GM20431 (cell line): ENCODE data around the gene EIF3B.
"Not testable (repeated sequence)": the region's sequence is repeated elsewhere in the genome, so short reads cannot be mapped to it uniquely, and the experiment has no call there.

ENCODE experiments used
- in situ Hi-C: fragments of 300-500 bp; cut with MseI, MboI; formaldehyde crosslinking; loops from one replicate; pipeline ENCODE4 v1.15.0; 2020; ENCODE audit warnings: low sequenced_read_pairs; ENCODE audit not compliant: unreplicated experiment

EIF3B gene

DNA sequence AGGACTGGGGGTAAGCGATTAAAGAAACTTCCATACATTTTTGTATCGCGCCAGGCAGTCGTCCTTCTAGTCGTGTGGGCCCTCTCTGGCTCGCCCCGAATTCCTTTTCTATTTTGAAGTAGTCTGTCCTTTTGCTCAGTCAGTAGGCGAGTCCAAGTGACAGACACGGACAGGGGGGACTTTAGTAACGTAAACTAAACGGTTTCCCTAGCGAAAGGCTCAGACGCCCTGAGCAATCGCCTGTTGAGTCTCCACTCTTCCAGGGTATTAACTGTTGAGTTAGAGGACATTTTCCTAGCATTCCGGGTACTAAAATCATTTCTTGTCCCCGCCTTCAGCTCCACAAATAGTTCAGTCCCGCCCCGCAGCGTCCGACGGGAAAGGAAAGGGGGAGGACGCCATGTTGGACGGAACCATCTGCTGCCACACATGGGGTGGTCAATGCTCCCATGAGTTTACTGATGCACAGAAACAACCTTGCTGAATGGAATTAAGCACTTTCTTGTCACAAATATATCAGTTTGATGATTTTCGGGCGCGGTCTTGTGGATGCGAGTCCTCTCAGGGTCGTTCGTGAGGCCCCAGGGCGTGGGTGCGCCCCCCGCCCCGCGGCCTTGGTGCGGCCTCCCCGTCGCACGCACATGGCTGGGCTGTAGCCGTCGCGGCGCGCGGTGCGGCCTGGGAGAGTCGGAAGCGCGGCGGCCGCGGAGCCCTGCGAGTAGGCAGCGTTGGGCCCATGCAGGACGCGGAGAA lies at the start of gene EIF3B:
TSS of gene EIF3B (plus strand) at position 642 of the 753 bp plus-strand sequence. CDS start at position 737, 95 bp downstream.
- in situ Hi-C loops = loop anchor here (25.0 kb wide), 1 partner anchor 792 kb away; the partner anchor contains the start of genes PSMG3 and TMEM184A

DNA sequence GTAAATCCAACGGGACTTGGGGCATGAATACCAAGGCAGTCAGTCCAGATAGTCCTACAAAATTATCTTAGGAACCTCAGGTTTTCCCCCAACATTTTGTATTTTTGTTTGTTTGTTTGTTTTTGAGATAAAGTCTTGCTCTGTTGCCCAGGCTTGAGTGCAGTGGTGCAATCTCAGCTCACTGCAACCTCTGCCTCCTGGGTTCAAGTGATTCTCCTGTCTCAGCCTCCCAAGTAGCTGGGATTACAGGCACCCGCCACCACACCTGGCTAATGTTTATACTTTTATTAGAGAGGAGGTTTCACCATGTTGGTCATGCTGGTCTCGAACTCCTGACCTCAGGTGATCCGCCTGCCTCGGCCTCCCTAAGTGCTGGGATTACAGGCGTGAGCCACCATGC lies 49.4 kb upstream of the EIF3B start:
- in situ Hi-C loops = not testable (repeated sequence)

GRCh38 chr7:2306688-2307087 lies 47.9 kb upstream of the EIF3B start:
- in situ Hi-C loops = no loop called here

- in situ Hi-C loops = no loop called here
Observed at GRCh38 chr7:2307690-2308107, 46.9 kb upstream of the EIF3B start.

GRCh38 chr7:2309889-2310331 lies 44.7 kb upstream of the EIF3B start:
- in situ Hi-C loops = no loop called here

- in situ Hi-C loops = no loop called here
Observed at GRCh38 chr7:2312267-2312929, 42.2 kb upstream of the EIF3B start.

GRCh38 chr7:2313450-2314208 lies 41.0 kb upstream of the EIF3B start:
- in situ Hi-C loops = no loop called here

DNA sequence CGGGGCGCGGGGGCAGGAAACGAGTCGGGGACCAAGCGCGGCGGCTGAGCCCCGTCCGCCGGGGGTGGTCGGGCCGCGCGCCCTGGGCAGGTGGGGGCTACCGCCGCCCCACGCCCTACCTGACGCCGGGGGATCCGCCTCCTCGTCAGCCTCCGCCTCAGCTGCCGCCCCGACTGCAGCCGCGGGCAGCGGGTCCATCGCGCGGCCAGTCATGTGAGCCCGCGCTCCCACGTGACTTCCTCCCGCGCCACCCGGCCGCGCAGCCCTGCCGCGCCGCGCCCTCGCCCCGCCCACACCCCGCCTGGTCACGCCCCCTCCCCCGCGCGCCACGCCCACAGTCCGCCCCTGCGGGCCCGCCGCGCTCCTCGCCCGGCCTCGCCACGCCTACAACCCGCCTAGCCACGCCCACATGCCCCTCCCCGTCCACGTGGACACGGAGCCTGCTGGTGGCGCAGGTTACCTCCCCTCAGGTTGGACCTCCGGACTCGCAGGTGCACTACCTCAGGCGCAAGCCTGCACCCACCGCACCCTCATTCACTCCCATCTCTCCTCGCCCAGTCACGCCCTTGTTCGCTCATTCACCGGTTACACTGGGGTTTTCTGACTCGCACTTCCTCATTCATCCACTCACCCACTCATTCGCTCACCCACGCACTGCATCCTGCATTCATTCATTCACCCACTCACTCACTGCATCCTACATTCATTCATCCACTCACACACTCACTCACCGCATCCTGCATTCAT lies 40.2 kb upstream of the EIF3B start, which contains the start of gene SNX8:
TSS of gene SNX8 (minus strand) at position 233 of the 747 bp plus-strand sequence. CDS start at position 213, 20 bp downstream.
- in situ Hi-C loops = no loop called here

DNA sequence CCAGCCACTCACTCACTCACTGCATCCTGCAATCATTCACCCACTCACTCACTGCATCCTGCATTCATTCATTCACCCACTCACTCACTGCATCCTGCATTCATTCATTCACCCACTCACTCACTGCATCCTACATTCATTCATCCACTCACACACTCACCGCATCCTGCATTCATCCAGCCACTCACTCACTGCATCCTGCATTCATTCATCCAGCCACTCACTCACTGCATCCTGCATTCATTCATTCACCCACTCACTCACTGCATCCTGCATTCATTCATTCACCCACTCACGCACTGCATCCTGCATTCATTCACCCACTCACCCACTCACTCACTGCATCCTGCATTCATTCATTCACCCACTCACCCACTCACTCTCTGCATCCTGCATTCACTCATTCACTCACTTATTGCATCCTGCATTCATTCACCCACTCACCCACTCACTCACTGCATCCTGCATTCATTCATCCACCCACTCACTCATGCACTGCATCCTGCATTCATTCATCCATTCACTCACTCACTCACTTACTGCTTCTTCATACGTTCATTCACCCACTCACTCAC lies 39.6 kb upstream of the EIF3B start:
- in situ Hi-C loops = not testable (repeated sequence)

DNA sequence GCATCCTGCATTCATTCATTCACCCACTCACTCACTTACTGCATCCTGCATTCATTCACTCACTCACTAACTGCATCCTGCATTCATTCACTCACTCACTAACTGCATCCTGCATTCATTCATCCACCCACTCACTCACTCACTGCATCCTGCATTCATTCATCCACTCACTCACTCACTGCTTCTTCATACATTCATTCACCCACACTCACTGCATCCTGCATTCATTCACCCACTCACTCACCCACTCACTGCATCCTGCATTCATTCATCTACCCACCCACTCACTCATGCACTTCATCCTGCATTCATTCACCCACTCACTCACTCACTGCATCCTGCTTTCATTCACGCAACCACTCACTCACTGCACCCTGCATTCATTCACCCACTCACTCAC lies 38.8 kb upstream of the EIF3B start:
- in situ Hi-C loops = no loop called here

DNA sequence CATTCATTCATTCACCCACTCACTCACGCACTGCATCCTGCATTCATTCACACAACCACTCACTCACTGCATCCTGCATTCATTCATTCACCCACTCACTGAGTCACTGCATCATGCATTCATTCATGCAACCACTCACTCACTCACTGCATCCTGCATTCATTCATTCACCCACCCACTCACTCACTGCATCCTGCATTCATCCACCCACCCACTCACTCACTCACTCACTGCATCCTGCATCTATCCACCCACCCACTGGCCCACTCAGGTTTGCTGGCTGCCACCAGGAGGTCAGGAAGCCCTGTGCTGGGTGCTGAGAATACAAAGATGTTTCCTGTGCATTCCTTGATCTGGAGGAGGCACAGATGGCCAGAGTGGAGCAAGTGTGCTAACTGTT lies 38.0 kb upstream of the EIF3B start:
- in situ Hi-C loops = no loop called here

GRCh38 chr7:2317556-2318293 lies 36.9 kb upstream of the EIF3B start:
- in situ Hi-C loops = no loop called here

DNA sequence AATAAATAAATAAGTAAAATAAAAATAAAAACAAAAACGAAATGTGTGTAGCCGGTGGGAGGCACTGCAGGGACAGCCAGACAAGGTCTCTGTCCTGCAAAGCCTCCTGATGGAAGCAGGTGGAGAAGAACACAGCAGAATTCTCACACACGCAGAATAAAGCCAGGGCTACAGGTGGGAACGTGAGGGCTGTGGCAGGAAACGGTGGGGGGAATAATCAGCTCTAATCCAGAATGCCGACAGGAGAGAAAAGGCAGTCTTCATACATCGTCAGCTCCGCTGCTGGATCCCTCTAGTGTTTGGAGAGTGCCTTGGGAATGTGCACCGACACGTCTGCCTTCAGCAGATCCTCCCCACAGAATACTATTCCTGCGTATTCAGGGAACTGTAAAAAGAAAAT lies 33.6 kb upstream of the EIF3B start:
- in situ Hi-C loops = no loop called here

GRCh38 chr7:2325162-2325561 lies 29.5 kb upstream of the EIF3B start:
- in situ Hi-C loops = loop anchor here (25.0 kb wide), 1 partner anchor 513 kb away; no protein-coding TSS in a partner anchor

- in situ Hi-C loops = loop anchor here (25.0 kb wide), 1 partner anchor 515 kb away; no protein-coding TSS in a partner anchor
Observed at GRCh38 chr7:2326951-2327350, 27.7 kb upstream of the EIF3B start.

- in situ Hi-C loops = loop anchor here (25.0 kb wide), 1 partner anchor 518 kb away; no protein-coding TSS in a partner anchor
Observed at GRCh38 chr7:2330493-2330892, 24.1 kb upstream of the EIF3B start.

GRCh38 chr7:2331707-2332106 lies 22.9 kb upstream of the EIF3B start:
- in situ Hi-C loops = loop anchor here (25.0 kb wide), 1 partner anchor 519 kb away; no protein-coding TSS in a partner anchor

DNA sequence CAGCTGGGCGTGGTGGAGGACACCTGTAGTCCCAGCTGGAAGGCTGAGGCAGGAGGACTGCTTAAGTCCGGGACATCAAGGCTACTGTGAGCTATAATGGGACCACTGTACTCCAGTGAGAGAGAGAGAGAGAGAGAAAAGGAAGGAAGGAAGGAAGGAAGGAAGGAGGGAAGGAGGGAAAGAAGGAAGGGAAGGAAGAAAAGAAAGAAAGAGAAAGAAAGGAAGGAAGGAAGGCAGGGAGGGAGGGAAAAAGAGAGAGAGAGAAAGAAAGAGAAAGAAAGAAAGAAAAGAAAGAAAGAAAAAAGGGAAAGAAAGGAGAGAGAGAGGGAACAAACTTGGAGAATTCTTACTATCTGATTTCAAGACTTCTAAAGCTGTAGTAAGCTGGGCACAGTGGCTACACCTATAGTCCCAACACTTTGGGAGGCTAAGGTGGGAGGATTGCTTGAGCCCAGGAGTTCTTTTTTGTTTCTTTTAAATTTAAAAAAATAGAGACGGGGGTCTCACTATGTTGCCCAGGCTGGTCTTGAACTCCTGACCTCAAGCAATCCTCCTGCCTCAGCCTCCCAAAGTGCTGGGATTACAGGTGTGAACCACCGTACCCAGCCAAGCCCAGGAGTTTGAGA lies 21.9 kb upstream of the EIF3B start:
- in situ Hi-C loops = loop anchor here (25.0 kb wide), 1 partner anchor 520 kb away; no protein-coding TSS in a partner anchor
